MM.1S (cell line): ENCODE measurements around the gene CARMIL1.

Source experiments
- DNase-seq: peaks from one replicate; pipeline ENCODE4 v3.0.0-alpha.2; 2015
- H2AFZ ChIP-seq: fragments of 300-600 bp; sonication (generic); 2 replicates; pipeline ENCODE4 v1.6.0; 2016; ENCODE audit warnings: antibody characterized with exemption, low read length
- H3F3A ChIP-seq: fragments of 300-600 bp; sonication (generic); 2 replicates; pipeline ENCODE4 v1.6.1; 2016; ENCODE audit warnings: mild to moderate bottlenecking, antibody characterized with exemption, low read length, moderate library complexity, mixed read lengths; ENCODE audit not compliant: insufficient read depth
- H3K27ac ChIP-seq: fragments of 300-600 bp; sonication (generic); 2 replicates; pipeline ENCODE4 v1.5.1; 2016; ENCODE audit warnings: mild to moderate bottlenecking, low read length
- H3K27me3 ChIP-seq: fragments of 300-600 bp; sonication (generic); replicated peaks from 2 replicates; pipeline ENCODE4 v1.6.0; 2016; ENCODE audit warnings: low read length; ENCODE audit not compliant: insufficient read depth
- H3K36me3 ChIP-seq: fragments of 300-600 bp; sonication (generic); replicated peaks from 2 replicates; pipeline ENCODE4 v1.6.1; 2016; ENCODE audit warnings: mild to moderate bottlenecking, low read length, mixed read lengths; ENCODE audit not compliant: insufficient read depth
- H3K4me1 ChIP-seq: fragments of 300-600 bp; sonication (generic); 2 replicates; pipeline ENCODE4 v1.6.1; 2016; ENCODE audit warnings: low read length, mixed read lengths
- H3K4me2 ChIP-seq: fragments of 300-600 bp; sonication (generic); 2 replicates; pipeline ENCODE4 v1.6.0; 2016; ENCODE audit warnings: low read depth, low read length
- H3K4me3 ChIP-seq: fragments of 300-600 bp; sonication (generic); 2 replicates; pipeline ENCODE4 v1.5.1; 2016; ENCODE audit warnings: low read length, mixed read lengths
- H3K79me2 ChIP-seq: fragments of 300-600 bp; sonication (generic); 2 replicates; pipeline ENCODE4 v1.6.1; 2016; ENCODE audit warnings: mixed run types, low read length, mixed read lengths
- H3K9ac ChIP-seq: fragments of 300-600 bp; sonication (generic); 2 replicates; pipeline ENCODE4 v1.6.1; 2016; ENCODE audit warnings: low read length, mixed read lengths
- H3K9me2 ChIP-seq: fragments of 300-600 bp; sonication (generic); replicated peaks from 2 replicates; pipeline ENCODE4 v1.6.1; 2016; ENCODE audit warnings: mild to moderate bottlenecking, low read length, mixed read lengths; ENCODE audit not compliant: insufficient read depth
- H3K9me3 ChIP-seq: fragments of 300-600 bp; sonication (generic); replicated peaks from 2 replicates; pipeline ENCODE4 v1.6.1; 2016; ENCODE audit warnings: mild to moderate bottlenecking, low read length, mixed read lengths; ENCODE audit not compliant: insufficient read depth
- H4K20me1 ChIP-seq: fragments of 300-600 bp; sonication (generic); 2 replicates; pipeline ENCODE4 v1.6.1; 2016; ENCODE audit warnings: mild to moderate bottlenecking, low read length, moderate library complexity, mixed read lengths; ENCODE audit not compliant: insufficient read depth
- CTCF ChIP-seq: fragments of 300-600 bp; sonication (generic); IDR thresholded peaks from 2 replicates; pipeline ENCODE4 v1.5.1; 2016; ENCODE audit warnings: antibody characterized with exemption, low read length, mixed read lengths
- EZH2 ChIP-seq: fragments of 300-600 bp; sonication (generic); optimal IDR thresholded peaks from 2 replicates; pipeline ENCODE3; 2017; ENCODE audit warnings: low read depth, mild to moderate bottlenecking, antibody characterized with exemption, low read length, mixed read lengths
- EZH2phosphoT487 ChIP-seq: fragments of 300-600 bp; sonication (generic); IDR thresholded peaks from 2 replicates; pipeline ENCODE4 v1.6.1; 2018; ENCODE audit warnings: antibody characterized with exemption, low read length

The CARMIL1 gene

GRCh38 chr6:25411316-25411950 lies 132.3 kb downstream of the CARMIL1 start:
- H3K4me2 ChIP-seq, result peak overlapping the region; percentile 88
- H3K4me1 ChIP-seq, result peaks cover 89% of the 10 kb centered on the region
- H2AFZ ChIP-seq, result no peak overlapping the region
- H3K36me3 ChIP-seq, result no peaks in the 10 kb centered on the region
- no peaks in the 10 kb centered on the region for H3K27me3 ChIP-seq
- peak overlapping the region; percentile 99 for H3K27ac ChIP-seq
- peak; percentile 90 for DNase-seq
- no peak for TF ChIP-seq EZH2
- no peak for TF ChIP-seq EZH2phosphoT487
- no peak for TF ChIP-seq CTCF
- peak overlapping the region; percentile 31 for H3K4me3 ChIP-seq
- H4K20me1 ChIP-seq, result no peaks in the 10 kb centered on the region
- H3K9me2 ChIP-seq, result no peaks in the 10 kb centered on the region
- peaks cover 83% of the 10 kb centered on the region for H3K79me2 ChIP-seq
- peak overlapping the region; percentile 81 for H3K9ac ChIP-seq
- H3F3A ChIP-seq, result peaks cover 70% of the 10 kb centered on the region
- H3K9me3 ChIP-seq, result no peaks in the 10 kb centered on the region

GRCh38 chr6:25413207-25413905 lies 134.2 kb downstream of the CARMIL1 start:
- Histone ChIP-seq H2AFZ (no peak overlapping the region), H3K4me2 (peak overlapping the region; percentile 88), H3F3A (peaks cover 53% of the 10 kb centered on the region), H3K27me3 (no peaks in the 10 kb centered on the region), H3K27ac (peak overlapping the region; percentile 99), H4K20me1 (no peaks in the 10 kb centered on the region), H3K4me3 (no peak overlapping the region), H3K79me2 (peaks cover 93% of the 10 kb centered on the region), H3K9me2 (no peaks in the 10 kb centered on the region), H3K9me3 (no peaks in the 10 kb centered on the region), H3K4me1 (peaks cover 75% of the 10 kb centered on the region), H3K36me3 (no peaks in the 10 kb centered on the region), H3K9ac (peak overlapping the region; percentile 81)
- TF ChIP-seq EZH2phosphoT487 (no peak), EZH2 (no peak), CTCF (no peak)
- no peak for DNase-seq

GRCh38 chr6:25414168-25414567 lies 135.0 kb downstream of the CARMIL1 start:
- Histone ChIP-seq H3K4me3 (no peak overlapping the region), H3K4me2 (peak overlapping the region; percentile 88), H3K27me3 (no peaks in the 10 kb centered on the region), H2AFZ (no peak overlapping the region), H3K9ac (peak overlapping the region; percentile 81; the same call in 1 of the 2 replicates), H3K79me2 (peaks cover 91% of the 10 kb centered on the region), H3K4me1 (peaks cover 71% of the 10 kb centered on the region), H3K9me3 (no peaks in the 10 kb centered on the region), H3K36me3 (no peaks in the 10 kb centered on the region), H3K9me2 (no peaks in the 10 kb centered on the region), H3K27ac (peak overlapping the region; percentile 99; the same call in 1 of the 2 replicates), H3F3A (peaks cover 45% of the 10 kb centered on the region), H4K20me1 (no peaks in the 10 kb centered on the region)
- TF ChIP-seq EZH2 (no peak), CTCF (no peak), EZH2phosphoT487 (no peak)
- DNase-seq, result no peak
